GM23338 (cell line): ENCODE results near the gene HCFC1.

Experiments used
- CREB1 ChIP-seq: fragments of 250-450 bp; sonication (Bioruptor Pico); IDR thresholded peaks from 2 replicates; pipeline ENCODE4 v1.5.0; 2020; ENCODE audit warnings: low read depth, mild to moderate bottlenecking, moderate library complexity
- CTCF ChIP-seq, 2 experiments: fragments of 200-600 bp in 1 of 2; sonication (generic) in 1 of 2; conservative IDR thresholded peaks; 2 replicates each; pipeline versions ENCODE4 v1.5.1 to v1.6.1; 2016 to 2017; ENCODE audit warnings: antibody characterized with exemption in 2 of 2, low read depth in 2 of 2, mild to moderate bottlenecking in 2 of 2, moderate library complexity in 1 of 2
- EZH2phosphoT487 ChIP-seq: fragments of 200-600 bp; sonication (generic); IDR thresholded peaks from one replicate; pipeline ENCODE4 v1.8.1; 2018; ENCODE audit warnings: antibody characterized with exemption; ENCODE audit not compliant: unreplicated experiment
- POLR2AphosphoS5 ChIP-seq: IDR thresholded peaks from 2 replicates; pipeline ENCODE4 v1.6.1; 2016; ENCODE audit warnings: antibody characterized with exemption, low read depth

GRCh38 chrX:153909980-153910360 lies 61.6 kb downstream of the HCFC1 start:
- TF ChIP-seq CTCF (conservative IDR thresholded peaks at IDR 0.05; ENCODE audit: low read depth in 2 of 2) (no peak), EZH2phosphoT487 (no peak), POLR2AphosphoS5 (no peak), CREB1 (CRISPR knock-in tag) (no peak)
